Ovary (tissue), 9 donors: ENCODE data around the gene AKT3. TPM values are rescaled to one million over a fixed set of nuclear protein-coding genes. Genes with fewer than 3 reads are reported as not detected.

Source experiments
- DNase-seq, 5 donors: peaks; one replicate each; pipeline ENCODE4 v3.0.0-alpha.2; 2019 to 2020
- H3K27ac ChIP-seq, 2 donors: fragments of 200-600 bp; one replicate each; pipeline versions ENCODE4 v1.5.1 to v1.8.0; 2019 to 2022
- H3K27me3 ChIP-seq: fragments of 200-600 bp; one replicate; pipeline ENCODE4 v1.8.0; 2022
- H3K36me3 ChIP-seq: fragments of 200-600 bp; sonication (generic); one replicate; pipeline ENCODE4 v1.5.1; 2019
- H3K4me1 ChIP-seq: one replicate; pipeline ENCODE4 v1.8.1; 2013; ENCODE audit warnings: mild to moderate bottlenecking, moderate library complexity; ENCODE audit not compliant: insufficient read depth
- H3K4me3 ChIP-seq: fragments of 200-600 bp; sonication (generic); one replicate; pipeline ENCODE4 v1.5.1; 2017
- H3K9me3 ChIP-seq, 2 donors: fragments of 200-600 bp in 1 of 2; sonication (generic) in 1 of 2; one replicate each; pipeline versions ENCODE4 v1.5.1 to v1.8.1; 2013 to 2019; ENCODE audit warnings: mild to moderate bottlenecking in 1 of 2, moderate library complexity in 1 of 2
- EP300 ChIP-seq: sonication (generic); formaldehyde crosslinking; IDR thresholded peaks from one replicate; pipeline ENCODE4 v1.6.1; 2017; ENCODE audit warnings: antibody characterized with exemption
- POLR2A ChIP-seq: fragments of 450-650 bp; IDR thresholded peaks from one replicate; pipeline ENCODE4 v1.6.1; 2017; ENCODE audit warnings: antibody characterized with exemption, mild to moderate bottlenecking, moderate library complexity
- WGBS, 3 donors: extraction: QIAGEN DNeasy Blood & Tissue Kit in 1 of 3; methylation state at CpG; one replicate each; pipeline versions ENCODE4 v1.1.5 to v1.1.7; 2013 to 2017; 5-methylcytosine and 5-hydroxymethylcytosine counted together
- intact Hi-C, 4 donors: fragments of 100-400 bp; cut with DNase I; formaldehyde crosslinking; loops; one replicate each; pipeline versions ENCODE4 v1.11.0 to v1.15.1; 2022 to 2023
- polyA plus RNA-seq, 2 donors: library from polyadenylated mRNA; stranded (reverse); fragments of 200-250 nt in 1 of 2; fragments of 350-450 nt in 1 of 2; fragmentation: Illumina TruSeq in 1 of 2; extraction: RNeasy Lipid Tissue Mini Kit (QIAGEN cat#74804) in 1 of 2; gene quantifications; one replicate each; pipeline ENCODE4 v1.2.3, GENCODE V29; 2013 to 2014
- total RNA-seq, 7 donors: library from RNA; depleted of rRNA in 2 of 7; stranded (reverse); fragments of >200 nt in 2 of 7; fragmentation: NEBNext Ultra II Directional in 3 of 7; extraction: Animal tissue kit (Norgen Biotek cat#: 25700) in 3 of 7; gene quantifications; one replicate each; pipeline versions ENCODE4 v1.1.0 to v1.2.4, GENCODE V29; 2016 to 2023
- TF ChIP-seq, protein P1 (sequence below), 3 donors: fragments of 450-650 bp in 2 of 3; fragments of 200-600 bp in 1 of 3; IDR thresholded peaks; one replicate each; pipeline versions ENCODE4 v1.5.1 to v1.8.0; 2016 to 2022; ENCODE audit warnings: antibody characterized with exemption in 3 of 3, mild to moderate bottlenecking in 1 of 3
- donor health status: DM: no; HTN: no; CAD: no; lungs with moderate emphysema.
- donor health status: DM: no; HTN: no; CAD: no.
- donor health status: Bipolar disorder and iron deficiency.
- donor health status: DM: yes; HTN: yes; CAD: no.
- donor health status: DM: no; HTN: no; CAD: no.
- donor health status: DM: yes; HTN: yes; CAD: no.

Gene AKT3
- total and polyA plus RNA-seq, 9 donors = 27.2 to 202 (median 111) TPM

DNA sequence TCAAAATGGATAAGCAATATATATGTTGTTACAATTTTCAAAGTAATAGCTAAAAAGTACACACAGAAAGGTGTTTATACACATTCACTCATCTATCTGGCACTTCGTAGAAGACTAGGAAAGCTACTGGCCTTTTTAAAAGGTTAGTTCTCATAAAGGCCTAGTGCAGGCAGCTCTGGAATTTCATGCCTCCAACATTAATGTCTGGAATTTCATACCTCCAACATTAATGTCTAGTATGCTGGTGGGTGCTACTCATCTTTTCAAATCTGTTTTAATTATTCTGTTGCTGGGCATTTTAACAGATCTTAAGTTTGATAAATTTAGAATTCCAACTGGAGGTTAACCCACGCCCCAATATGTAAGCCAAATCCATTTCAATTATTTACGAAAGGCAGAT, 124.2 kb downstream of the AKT3 start:
- Histone ChIP-seq H3K4me3 (no peak overlapping the region), H3K27ac (no peak overlapping the region)
- 77 to 85% (median 82%) methylated on average over 3 of the region's 3 CpGs for WGBS, 3 donors

DNA sequence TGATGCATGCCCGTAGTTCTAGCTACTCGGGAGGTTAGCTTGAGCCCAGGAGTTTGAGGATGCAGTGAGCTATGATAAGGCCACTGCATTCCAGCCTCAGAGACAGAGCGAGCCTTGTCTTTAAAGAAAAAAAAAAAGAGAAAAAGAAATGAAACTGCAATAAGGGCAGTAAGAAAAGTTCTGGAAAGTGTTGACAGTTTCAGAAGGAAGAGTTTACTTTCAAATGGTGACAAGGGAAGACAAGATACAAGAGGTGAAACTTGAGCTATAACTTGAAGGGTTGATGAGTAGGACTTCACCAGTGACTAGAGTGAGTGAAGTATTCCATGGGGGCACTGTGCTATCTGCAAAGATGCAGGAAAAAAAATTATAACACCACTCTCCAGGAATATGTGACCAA, 125.0 kb downstream of the AKT3 start:
- 15 to 44% (median 32%) methylated on average over 3 of the region's 3 CpGs for WGBS, 3 donors
- Histone ChIP-seq H3K9me3 (no peaks in the 10 kb centered on the region), H3K36me3 (no peaks in the 10 kb centered on the region), H3K4me3 (no peak overlapping the region), H3K27ac (no peak overlapping the region), H3K27me3 (no peaks in the 10 kb centered on the region), H3K4me1 (peaks cover 2% of the 10 kb centered on the region)
- TF ChIP-seq EP300 (no peak), POLR2A (no peak)
- TF ChIP-seq, protein P1, sequence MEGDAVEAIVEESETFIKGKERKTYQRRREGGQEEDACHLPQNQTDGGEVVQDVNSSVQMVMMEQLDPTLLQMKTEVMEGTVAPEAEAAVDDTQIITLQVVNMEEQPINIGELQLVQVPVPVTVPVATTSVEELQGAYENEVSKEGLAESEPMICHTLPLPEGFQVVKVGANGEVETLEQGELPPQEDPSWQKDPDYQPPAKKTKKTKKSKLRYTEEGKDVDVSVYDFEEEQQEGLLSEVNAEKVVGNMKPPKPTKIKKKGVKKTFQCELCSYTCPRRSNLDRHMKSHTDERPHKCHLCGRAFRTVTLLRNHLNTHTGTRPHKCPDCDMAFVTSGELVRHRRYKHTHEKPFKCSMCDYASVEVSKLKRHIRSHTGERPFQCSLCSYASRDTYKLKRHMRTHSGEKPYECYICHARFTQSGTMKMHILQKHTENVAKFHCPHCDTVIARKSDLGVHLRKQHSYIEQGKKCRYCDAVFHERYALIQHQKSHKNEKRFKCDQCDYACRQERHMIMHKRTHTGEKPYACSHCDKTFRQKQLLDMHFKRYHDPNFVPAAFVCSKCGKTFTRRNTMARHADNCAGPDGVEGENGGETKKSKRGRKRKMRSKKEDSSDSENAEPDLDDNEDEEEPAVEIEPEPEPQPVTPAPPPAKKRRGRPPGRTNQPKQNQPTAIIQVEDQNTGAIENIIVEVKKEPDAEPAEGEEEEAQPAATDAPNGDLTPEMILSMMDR (IDR thresholded peaks at IDR 0.05) = no peak
- DNase-seq = no peak
- intact Hi-C loops = no loop called here

More for the DNA sequence above, 124.2 kb downstream of the AKT3 start:
- peaks cover 2% of the 10 kb centered on the region for H3K4me1 ChIP-seq
- no peak for DNase-seq
- TF ChIP-seq EP300 = no peak
- intact Hi-C loops = no loop called here
- no peaks in the 10 kb centered on the region for H3K27me3 ChIP-seq
- no peaks in the 10 kb centered on the region for H3K9me3 ChIP-seq
- no peaks in the 10 kb centered on the region for H3K36me3 ChIP-seq

DNA sequence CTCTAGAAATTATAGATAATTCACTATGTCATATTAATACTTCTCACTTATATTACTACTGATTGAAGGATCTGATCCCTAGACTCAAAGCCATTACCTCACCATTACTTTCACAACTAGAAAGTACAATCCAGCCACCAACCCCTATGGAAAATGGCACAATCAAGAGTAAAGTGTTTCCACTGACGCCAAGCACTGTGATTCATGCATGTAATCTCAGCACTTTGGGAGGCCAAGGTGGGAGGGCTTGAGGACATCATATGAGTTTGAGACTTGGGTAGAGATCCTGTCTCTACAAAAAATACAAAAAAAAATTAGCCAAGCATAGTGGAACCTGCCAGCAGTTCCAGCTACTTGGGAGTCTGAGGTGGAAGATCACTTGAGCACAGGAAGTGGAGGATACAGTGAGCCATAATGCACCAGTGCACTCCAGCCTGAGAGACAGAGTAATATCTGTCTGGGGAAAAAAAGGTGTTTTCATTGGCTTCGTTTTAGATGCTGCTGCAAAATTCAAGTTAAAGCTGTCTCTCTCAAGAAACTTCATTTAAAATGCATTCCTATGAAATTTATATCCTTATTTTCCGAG, 126.5 kb downstream of the AKT3 start:
- intact Hi-C loops = no loop called here
- H3K27ac ChIP-seq = no peak overlapping the region
- H3K9me3 ChIP-seq = no peaks in the 10 kb centered on the region
- H3K36me3 ChIP-seq = no peaks in the 10 kb centered on the region
- TF ChIP-seq POLR2A (no peak), EP300 (no peak)
- TF ChIP-seq, protein P1 (IDR thresholded peaks at IDR 0.05) = no peak
- no peaks in the 10 kb centered on the region for H3K27me3 ChIP-seq
- H3K4me1 ChIP-seq = peaks cover 2% of the 10 kb centered on the region
- no peak for DNase-seq
- no peak overlapping the region for H3K4me3 ChIP-seq
- WGBS, 3 donors = 74 to 84% (median 78%) methylated on average over 3 of the region's 3 CpGs

DNA sequence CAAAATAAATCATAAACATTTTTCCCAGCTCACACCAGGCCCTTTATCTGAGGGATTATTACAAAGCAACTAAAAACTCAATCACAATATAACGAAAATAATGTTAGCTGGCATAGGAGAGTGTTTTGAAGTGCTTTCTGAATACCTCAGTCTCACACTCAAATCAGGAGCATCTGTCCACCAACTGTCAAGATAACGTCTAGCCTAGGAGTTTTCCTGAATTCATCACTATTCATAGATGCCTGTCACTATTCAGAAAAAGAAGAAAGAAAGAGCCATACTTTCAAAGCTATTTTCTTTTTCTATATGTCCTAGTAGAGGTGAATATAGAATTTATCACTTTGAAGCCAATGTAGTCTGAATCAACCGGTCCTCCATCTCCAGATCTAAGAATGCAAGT, 127.0 kb downstream of the AKT3 start:
- intact Hi-C loops = no loop called here
- H3K4me3 ChIP-seq = no peak overlapping the region
- no peaks in the 10 kb centered on the region for H3K9me3 ChIP-seq
- H3K36me3 ChIP-seq = no peaks in the 10 kb centered on the region
- 88 to 93% (median 90%) methylated on average over 3 of the region's 3 CpGs for WGBS, 3 donors
- H3K4me1 ChIP-seq = peaks cover 2% of the 10 kb centered on the region
- H3K27ac ChIP-seq = no peak overlapping the region
- no peaks in the 10 kb centered on the region for H3K27me3 ChIP-seq
- TF ChIP-seq EP300 (no peak), POLR2A (no peak)
- TF ChIP-seq, protein P1 (IDR thresholded peaks at IDR 0.05) = no peak
- DNase-seq = no peak

DNA sequence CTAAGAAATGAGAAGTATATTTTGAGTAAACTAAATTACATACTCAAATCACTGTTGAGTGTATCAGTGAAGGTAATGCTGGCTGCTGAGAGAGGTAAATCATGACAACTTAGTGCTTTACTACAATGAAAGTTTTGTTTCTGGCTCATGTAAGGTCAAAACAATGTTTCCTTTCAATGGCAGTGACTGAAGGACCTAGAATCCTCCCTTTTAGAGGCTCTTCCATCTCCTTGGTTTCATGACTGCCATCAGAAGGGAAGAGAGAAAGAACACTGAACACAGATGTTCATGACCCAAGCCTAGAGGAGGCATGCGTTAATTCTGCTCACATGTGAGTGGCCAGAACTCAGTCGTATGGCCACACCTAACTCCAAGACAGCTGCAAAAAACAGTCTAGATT, 130.6 kb downstream of the AKT3 start:
- TF ChIP-seq EP300 (no peak), POLR2A (no peak)
- TF ChIP-seq, protein P1 (IDR thresholded peaks at IDR 0.05) = no peak
- DNase-seq = no peak
- 98 to 100% (median 99%) methylated on average over 2 of the region's 2 CpGs for WGBS, 3 donors
- Histone ChIP-seq H3K27ac (no peak overlapping the region), H3K36me3 (no peaks in the 10 kb centered on the region), H3K9me3 (no peaks in the 10 kb centered on the region), H3K4me3 (no peak overlapping the region), H3K4me1 (peaks cover 1% of the 10 kb centered on the region), H3K27me3 (no peaks in the 10 kb centered on the region)
- intact Hi-C loops = no loop called here
